H9 (cell line): ENCODE data around the gene DNASE1L3. TPM values are rescaled to one million over a fixed set of nuclear protein-coding genes. Genes with fewer than 3 reads are reported as not detected.

Experiments used
- DNase-seq: peaks from one replicate; pipeline ENCODE4 v3.0.0-alpha.2; 2017
- H2AFZ ChIP-seq: one replicate; pipeline ENCODE4 v1.6.1; 2013; ENCODE audit warnings: mild to moderate bottlenecking, low read length, control low read depth, moderate library complexity
- H2AK5ac ChIP-seq: 2 replicates; pipeline ENCODE4 v1.6.1; 2013; ENCODE audit warnings: low read length, control low read depth, mixed read lengths; ENCODE audit not compliant: insufficient read length
- H2BK120ac ChIP-seq: one replicate; pipeline ENCODE4 v1.6.1; 2013; ENCODE audit warnings: low read depth, mild to moderate bottlenecking, low read length, control low read depth, inconsistent platforms; ENCODE audit not compliant: poor library complexity, severe bottlenecking
- H2BK12ac ChIP-seq: 2 replicates; pipeline ENCODE4 v1.6.1; 2013; ENCODE audit warnings: low read length, control low read depth, mixed read lengths, low read depth; ENCODE audit not compliant: insufficient read length
- H2BK15ac ChIP-seq: 2 replicates; pipeline ENCODE4 v1.6.1; 2013; ENCODE audit warnings: low read depth, low read length, control low read depth
- H2BK20ac ChIP-seq: one replicate; pipeline ENCODE4 v1.6.1; 2013; ENCODE audit warnings: low read depth, mild to moderate bottlenecking, low read length, control low read depth, inconsistent platforms; ENCODE audit not compliant: poor library complexity, severe bottlenecking
- H2BK5ac ChIP-seq: 2 replicates; pipeline ENCODE4 v1.6.1; 2013; ENCODE audit warnings: low read length, control low read depth, mixed read lengths; ENCODE audit not compliant: insufficient read length
- H3K14ac ChIP-seq: 2 replicates; pipeline ENCODE4 v1.6.1; 2013; ENCODE audit warnings: low read length, control low read depth; ENCODE audit not compliant: insufficient read depth
- H3K18ac ChIP-seq: 2 replicates; pipeline ENCODE4 v1.6.1; 2013; ENCODE audit warnings: low read depth, mild to moderate bottlenecking, mixed read lengths, low read length, control low read depth; ENCODE audit not compliant: insufficient read length
- H3K23ac ChIP-seq: 2 replicates; pipeline ENCODE4 v1.6.1; 2013; ENCODE audit warnings: low read length, control low read depth, mixed read lengths, low read depth; ENCODE audit not compliant: insufficient read length
- H3K23me2 ChIP-seq: 2 replicates; pipeline ENCODE4 v1.6.1; 2013; ENCODE audit warnings: low read depth, mild to moderate bottlenecking, mixed read lengths, low read length, control low read depth; ENCODE audit not compliant: insufficient read length, poor library complexity, severe bottlenecking
- H3K27ac ChIP-seq: 2 replicates; pipeline ENCODE4 v1.5.1; 2013; ENCODE audit warnings: low read length, control low read depth, mixed read lengths, low read depth; ENCODE audit not compliant: insufficient read length
- H3K27me3 ChIP-seq: 2 replicates; pipeline ENCODE4 v1.6.1; 2013; ENCODE audit warnings: low read length, control low read depth, inconsistent platforms; ENCODE audit not compliant: insufficient read depth
- H3K4ac ChIP-seq: 2 replicates; pipeline ENCODE4 v1.6.1; 2013; ENCODE audit warnings: low read depth, mild to moderate bottlenecking, control low read depth, inconsistent platforms, low read length, moderate library complexity
- H3K4me1 ChIP-seq: 2 replicates; pipeline ENCODE4 v1.6.1; 2013; ENCODE audit warnings: low read length, control low read depth, inconsistent platforms; ENCODE audit not compliant: insufficient read depth
- H3K4me2 ChIP-seq: 2 replicates; pipeline ENCODE4 v1.6.1; 2013; ENCODE audit warnings: low read length, control low read depth, mixed read lengths; ENCODE audit not compliant: insufficient read length, insufficient read depth
- H3K56ac ChIP-seq: 2 replicates; pipeline ENCODE4 v1.6.1; 2013; ENCODE audit warnings: low read depth, mild to moderate bottlenecking, mixed read lengths, low read length, control low read depth; ENCODE audit not compliant: insufficient read length
- H3K79me1 ChIP-seq: 2 replicates; pipeline ENCODE4 v1.6.1; 2013; ENCODE audit warnings: low read depth, mild to moderate bottlenecking, moderate library complexity, low read length, control low read depth, inconsistent platforms; ENCODE audit not compliant: insufficient read depth, poor library complexity, severe bottlenecking
- H3K79me2 ChIP-seq: 2 replicates; pipeline ENCODE4 v1.6.1; 2013; ENCODE audit warnings: low read length, control low read depth, inconsistent platforms; ENCODE audit not compliant: insufficient read depth
- H3K9ac ChIP-seq: 2 replicates; pipeline ENCODE4 v1.6.1; 2013; ENCODE audit warnings: low read length, control low read depth, mixed read lengths; ENCODE audit not compliant: insufficient read length; ENCODE audit errors: extremely low read depth
- H3K9me3 ChIP-seq: one replicate; pipeline ENCODE4 v1.6.1; 2013; ENCODE audit warnings: low read depth, low read length, inconsistent platforms; ENCODE audit not compliant: control insufficient read depth
- H3T11ph ChIP-seq: one replicate; pipeline ENCODE4 v1.6.1; 2013; ENCODE audit warnings: mild to moderate bottlenecking, low read length, control low read depth, inconsistent platforms
- H4K20me1 ChIP-seq: one replicate; pipeline ENCODE4 v1.6.1; 2013; ENCODE audit not compliant: control insufficient read depth, insufficient read length, insufficient read depth
- H4K5ac ChIP-seq: 2 replicates; pipeline ENCODE4 v1.6.1; 2013; ENCODE audit warnings: low read depth, mild to moderate bottlenecking, mixed read lengths, low read length, control low read depth; ENCODE audit not compliant: insufficient read length
- H4K8ac ChIP-seq: replicated peaks from 2 replicates; pipeline ENCODE4 v1.6.1; 2013; ENCODE audit warnings: low read length, control low read depth, mixed read lengths, low read depth; ENCODE audit not compliant: insufficient read length
- H4K91ac ChIP-seq: 2 replicates; pipeline ENCODE4 v1.6.1; 2013; ENCODE audit warnings: low read depth, mild to moderate bottlenecking, moderate library complexity, mixed read lengths, low read length, control low read depth; ENCODE audit not compliant: insufficient read length
- H3K27ac Mint-ChIP-seq, 3 experiments: 2 replicates in 2 of 3; 3 replicates in 1 of 3; pipeline ENCODE4 v1.8.0; 2020 to 2021; ENCODE audit warnings: mixed read lengths in 3 of 3, mild to moderate bottlenecking in 1 of 3, moderate library complexity in 1 of 3
- H3K27me3 Mint-ChIP-seq: 2 replicates; pipeline ENCODE4 v1.8.0; 2021; ENCODE audit warnings: low read depth, mild to moderate bottlenecking, moderate library complexity, mixed read lengths
- H3K36me3 Mint-ChIP-seq, 3 experiments: 2 replicates in 2 of 3; 3 replicates in 1 of 3; pipeline ENCODE4 v1.8.0; 2020 to 2021; ENCODE audit warnings: low read depth in 3 of 3, mixed read lengths in 3 of 3; ENCODE audit not compliant: insufficient read depth in 1 of 3
- H3K4me1 Mint-ChIP-seq, 2 experiments: 2 replicates each; pipeline ENCODE4 v1.8.0; 2020; ENCODE audit warnings: mixed read lengths in 2 of 2
- H3K4me3 Mint-ChIP-seq, 2 experiments: 2 replicates in 1 of 2; 3 replicates in 1 of 2; pipeline ENCODE4 v1.8.0; 2020 to 2021; ENCODE audit warnings: mild to moderate bottlenecking in 2 of 2, mixed read lengths in 2 of 2, moderate library complexity in 1 of 2
- H3K9me3 Mint-ChIP-seq, 2 experiments: 2 replicates in 1 of 2; 3 replicates in 1 of 2; pipeline ENCODE4 v1.8.0; 2020; ENCODE audit warnings: mild to moderate bottlenecking in 2 of 2, mixed read lengths in 2 of 2, moderate library complexity in 1 of 2
- WGBS: extraction: QIAGEN DNeasy Blood & Tissue Kit; methylation state at CpG from one replicate; pipeline ENCODE4 v1.1.7; 2013; ENCODE audit warnings: missing lambda C conversion rate, low lambda C conversion rate, mixed read lengths; ENCODE audit not compliant: insufficient read length; ENCODE audit errors: extremely low coverage; 5-methylcytosine and 5-hydroxymethylcytosine counted together
- total RNA-seq: library from RNA; stranded (reverse); gene quantifications from 2 replicates; pipeline ENCODE4 v1.2.1, GENCODE V29; 2021
- TF ChIP-seq, protein P1 (sequence below): fragments of 200-600 bp; sonication (generic); conservative IDR thresholded peaks from 3 replicates; pipeline ENCODE4 v1.8.0; 2021; ENCODE audit warnings: antibody characterized with exemption, mild to moderate bottlenecking

Gene DNASE1L3
- total RNA-seq, 1 experiment from 2014 or later, result not detected

DNA sequence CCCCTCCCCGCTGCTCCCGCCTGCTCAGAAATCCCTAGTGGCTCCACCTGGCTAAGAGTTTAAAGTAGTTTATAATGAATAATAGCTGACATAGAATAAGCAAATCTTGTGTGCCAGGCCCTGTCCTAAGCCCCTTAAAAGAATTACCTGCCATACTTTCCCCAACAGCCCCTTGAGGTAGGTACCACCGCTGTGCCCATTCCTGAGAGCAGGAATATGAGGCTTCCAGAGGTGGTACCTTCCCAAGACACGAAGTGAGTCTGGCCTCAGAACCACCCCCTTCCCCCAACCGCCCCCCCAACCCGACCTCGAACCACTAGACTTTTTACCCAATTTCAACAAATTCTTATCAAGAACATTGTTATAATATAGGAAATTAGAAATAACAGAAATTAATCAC lies 28.1 kb upstream of the DNASE1L3 start:
- Histone ChIP-seq H3K23ac (no peak overlapping the region), H2BK15ac (no peak overlapping the region), H3K56ac (no peak overlapping the region), H3K4me2 (peak overlapping the region; percentile 88), H3K9ac (no peak overlapping the region), H4K91ac (no peak overlapping the region), H3K18ac (no peak overlapping the region), H2AK5ac (no peak overlapping the region), H3K79me1 (no peaks in the 10 kb centered on the region), H2AFZ (no peak overlapping the region), H4K8ac (no peak overlapping the region), H2BK20ac (no peak overlapping the region), H3K79me2 (no peaks in the 10 kb centered on the region), H3K9me3 (no peaks in the 10 kb centered on the region), H3K4ac (no peak overlapping the region), H4K20me1 (no peaks in the 10 kb centered on the region), H2BK12ac (no peak overlapping the region), H3K27me3 (peaks cover 11% of the 10 kb centered on the region; the same call in 1 of the 2 replicates), H3K23me2 (peaks cover 19% of the 10 kb centered on the region), H3K14ac (no peak overlapping the region), H2BK5ac (no peak overlapping the region), H3T11ph (no peak overlapping the region), H3K27ac (no peak overlapping the region), H4K5ac (no peak overlapping the region), H2BK120ac (no peak overlapping the region), H3K4me1 (no peaks in the 10 kb centered on the region)
- Mint-ChIP-seq H3K36me3 (no peaks in the 10 kb centered on the region), H3K27ac (no peak overlapping the region), H3K27me3 (peaks cover 74% of the 10 kb centered on the region), H3K9me3 (no peaks in the 10 kb centered on the region), H3K4me3 (peak overlapping the region; percentile 82 to 93), H3K4me1 (peaks cover 8 to 11% of the 10 kb centered on the region in 2 experiments)
- WGBS, result no CpG with 5 or more reads among the region's 7 CpGs
- TF ChIP-seq, protein P1, sequence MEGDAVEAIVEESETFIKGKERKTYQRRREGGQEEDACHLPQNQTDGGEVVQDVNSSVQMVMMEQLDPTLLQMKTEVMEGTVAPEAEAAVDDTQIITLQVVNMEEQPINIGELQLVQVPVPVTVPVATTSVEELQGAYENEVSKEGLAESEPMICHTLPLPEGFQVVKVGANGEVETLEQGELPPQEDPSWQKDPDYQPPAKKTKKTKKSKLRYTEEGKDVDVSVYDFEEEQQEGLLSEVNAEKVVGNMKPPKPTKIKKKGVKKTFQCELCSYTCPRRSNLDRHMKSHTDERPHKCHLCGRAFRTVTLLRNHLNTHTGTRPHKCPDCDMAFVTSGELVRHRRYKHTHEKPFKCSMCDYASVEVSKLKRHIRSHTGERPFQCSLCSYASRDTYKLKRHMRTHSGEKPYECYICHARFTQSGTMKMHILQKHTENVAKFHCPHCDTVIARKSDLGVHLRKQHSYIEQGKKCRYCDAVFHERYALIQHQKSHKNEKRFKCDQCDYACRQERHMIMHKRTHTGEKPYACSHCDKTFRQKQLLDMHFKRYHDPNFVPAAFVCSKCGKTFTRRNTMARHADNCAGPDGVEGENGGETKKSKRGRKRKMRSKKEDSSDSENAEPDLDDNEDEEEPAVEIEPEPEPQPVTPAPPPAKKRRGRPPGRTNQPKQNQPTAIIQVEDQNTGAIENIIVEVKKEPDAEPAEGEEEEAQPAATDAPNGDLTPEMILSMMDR, result no peak
- no peak for DNase-seq
